HepG2 (cell line): ENCODE data around the gene SMTN. TPM values are rescaled to one million over a fixed set of nuclear protein-coding genes. Genes with fewer than 3 reads are reported as not detected.

Experiments
- ATAC-seq: fragments of 200-7000 bp; cut with Tn5 transposase; 3 replicates; pipeline ENCODE4 v1.9.1; 2020; ENCODE audit warnings: mild to moderate bottlenecking, moderate library complexity
- BruUV-seq: library from RNA; stranded (reverse); fragments of 400-500 nt; replicated peaks from 2 replicates; lab custom pipeline; 2021; lab: Mats Ljungman, UMichigan
- CTCF ChIA-PET: fragments of 300-600 bp; formaldehyde crosslinking; extraction: SDS; loops from one replicate; lab custom pipeline; 2021; ENCODE audit warnings: low total read pairs, inconsistent platforms, low intra/inter-chr PET ratio; lab: Yijun Ruan, JAX
- POLR2A ChIA-PET: fragments of 350-600 bp; sonication (Branson Sonifier 250); formaldehyde crosslinking; loops from one replicate; lab custom pipeline; 2020; ENCODE audit warnings: antibody characterized with exemption, inconsistent platforms; lab: Yijun Ruan, JAX
- DNase-seq: peaks from one replicate; pipeline ENCODE4 v3.0.0-alpha.2; 2015; ENCODE audit warnings: low spot score
- FAIRE-seq: peaks from 3 replicates; lab custom pipeline; 2011; peaks lifted over from hg19 to GRCh38; lab: Jason Lieb, UNC
- H2AFZ ChIP-seq: one replicate; pipeline ENCODE4 v1.6.1; 2011; ENCODE audit warnings: low read length, inconsistent platforms
- H3K27ac ChIP-seq: fragments of 300-600 bp; 3 replicates; pipeline ENCODE4 v1.8.0; 2011; ENCODE audit warnings: mixed run types, mild to moderate bottlenecking, mixed read lengths, low read length, inconsistent platforms; ENCODE audit not compliant: insufficient read depth; ENCODE audit errors: extremely low read length
- H3K27me3 ChIP-seq, 2 experiments: fragments of 200-600 bp in 1 of 2; 2 replicates in 1 of 2; 3 replicates in 1 of 2; pipeline versions ENCODE4 v1.6.0 to v1.8.0; 2011; ENCODE audit warnings: low read length in 2 of 2, mild to moderate bottlenecking in 2 of 2, moderate library complexity in 2 of 2, inconsistent platforms in 1 of 2; ENCODE audit not compliant: insufficient read depth in 2 of 2, control insufficient read depth in 1 of 2
- H3K36me3 ChIP-seq, 2 experiments: fragments of 200-600 bp in 1 of 2; replicated peaks in 1 of 2; 2 replicates in 1 of 2; 3 replicates in 1 of 2; pipeline versions ENCODE4 v1.5.1 to v1.8.0; 2011; ENCODE audit warnings: low read length in 2 of 2, inconsistent platforms in 1 of 2; ENCODE audit not compliant: insufficient read depth in 2 of 2, control insufficient read depth in 1 of 2
- H3K4me1 ChIP-seq: 2 replicates; pipeline ENCODE4 v1.5.1; 2012; ENCODE audit warnings: low read length, inconsistent platforms; ENCODE audit not compliant: insufficient read depth
- H3K4me2 ChIP-seq: 2 replicates; pipeline ENCODE4 v1.6.0; 2011; ENCODE audit warnings: low read depth, low read length, inconsistent platforms
- H3K4me3 ChIP-seq, 3 experiments: fragments of 200-600 bp in 1 of 3; sonication (generic), shearing (Covaris generic) in 1 of 3; replicated peaks in 1 of 3; 2 replicates each; pipeline ENCODE4 v1.5.1; 2011 to 2016; ENCODE audit warnings: low read length in 3 of 3, inconsistent platforms in 2 of 3, low read depth in 2 of 3, mild to moderate bottlenecking in 2 of 3, control low read depth in 1 of 3, mixed read lengths in 1 of 3; ENCODE audit not compliant: insufficient read depth in 1 of 3
- H3K79me2 ChIP-seq: one replicate; pipeline ENCODE4 v1.6.1; 2011; ENCODE audit warnings: low read length, inconsistent platforms; ENCODE audit not compliant: insufficient read depth
- H3K9ac ChIP-seq: 2 replicates; pipeline ENCODE4 v1.6.0; 2011; ENCODE audit warnings: mild to moderate bottlenecking, low read depth, low read length, inconsistent platforms; ENCODE audit not compliant: insufficient read depth
- H3K9me3 ChIP-seq: 2 replicates; pipeline ENCODE4 v1.5.1; 2012; ENCODE audit warnings: mild to moderate bottlenecking, low read length
- H4K20me1 ChIP-seq: 2 replicates; pipeline ENCODE4 v1.6.0; 2011; ENCODE audit warnings: inconsistent platforms, mild to moderate bottlenecking, low read length, moderate library complexity; ENCODE audit not compliant: insufficient read depth
- CSRNP2 ChIP-seq: sonication (generic); formaldehyde crosslinking; conservative IDR thresholded peaks from 2 replicates; pipeline ENCODE4 v1.8.0; 2022; ENCODE audit warnings: low read depth, missing genetic modification reagents
- GTF2F1 ChIP-seq: fragments of 150-350 bp; IDR thresholded peaks from 2 replicates; pipeline ENCODE4 v1.6.1; 2014; ENCODE audit warnings: low read length
- HMG20A ChIP-seq: IDR thresholded peaks from 2 replicates; pipeline ENCODE4 v1.6.1; 2016; ENCODE audit warnings: borderline replicate concordance
- KIAA2018 ChIP-seq: sonication (generic); formaldehyde crosslinking; IDR thresholded peaks from 2 replicates; pipeline ENCODE4 v1.5.0; 2020; ENCODE audit warnings: mild to moderate bottlenecking, missing genetic modification reagents, borderline replicate concordance
- KLF15 ChIP-seq: sonication (generic); formaldehyde crosslinking; IDR thresholded peaks from 2 replicates; pipeline ENCODE4 v1.8.1; 2023; ENCODE audit warnings: borderline replicate concordance, mild to moderate bottlenecking, inconsistent platforms, missing genetic modification reagents, mixed read lengths
- RXRB ChIP-seq: IDR thresholded peaks from 2 replicates; pipeline ENCODE4 v1.6.1; 2016; ENCODE audit warnings: borderline replicate concordance, missing genetic modification reagents, missing compliant biosample characterization
- TOPORS ChIP-seq: sonication (generic); formaldehyde crosslinking; IDR thresholded peaks from 2 replicates; pipeline ENCODE4 v1.8.0; 2023; ENCODE audit warnings: mild to moderate bottlenecking, missing genetic modification reagents
- ZBTB39 ChIP-seq: sonication (generic); formaldehyde crosslinking; IDR thresholded peaks from 2 replicates; pipeline ENCODE4 v1.5.0; 2020; ENCODE audit warnings: missing genetic modification reagents
- ZNF850 ChIP-seq: sonication (generic); formaldehyde crosslinking; conservative IDR thresholded peaks from 2 replicates; pipeline ENCODE4 v1.9.0; 2021; ENCODE audit warnings: mild to moderate bottlenecking, missing genetic modification reagents
- WGBS: methylation state at CpG from one replicate; pipeline ENCODE4 v1.1.6; 2017; ENCODE audit warnings: low lambda C conversion rate; 5-methylcytosine and 5-hydroxymethylcytosine counted together
- in situ Hi-C: cut with HindIII; loops from 2 replicates; pipeline ENCODE4 v1.10.0; 2017; ENCODE audit warnings: low pct_unique_long_range_greater_than_20kb; ENCODE audit not compliant: extremely low pct_ligation_motif_present
- intact Hi-C: fragments of 100-400 bp; cut with micrococcal nuclease; formaldehyde crosslinking; loops from one replicate; pipeline ENCODE4 v1.10.0; 2022; ENCODE audit not compliant: unreplicated experiment
- polyA plus RNA-seq, 8 experiments: library from polyadenylated mRNA; depleted of rRNA in 3 of 8; stranded (reverse) in 7 of 8; unstranded in 1 of 8; fragments of >200 nt; fragmentation: Illumina TruSeq in 4 of 8; extraction: Trizol in 4 of 8; gene quantifications; 2 replicates each; pipeline versions ENCODE4 v1.2.1 to v1.2.3, GENCODE V29; 2011 to 2016; ENCODE audit warnings: low read depth in 4 of 8, missing spikeins in 1 of 8, mixed read lengths in 1 of 8; ENCODE audit not compliant: insufficient read depth in 1 of 8
- total RNA-seq, 5 experiments: library from RNA; depleted of rRNA; stranded (reverse); fragments of >200 nt; fragmentation: Illumina TruSeq; extraction: Trizol; gene quantifications; 2 replicates each; pipeline ENCODE4 v1.2.3, GENCODE V29; 2016; ENCODE audit warnings: low read depth in 1 of 5
- TF ChIP-seq, protein P1 (sequence below): IDR thresholded peaks from 2 replicates; pipeline ENCODE4 v1.6.1; 2018; ENCODE audit warnings: missing genetic modification reagents, mild to moderate bottlenecking, missing compliant biosample characterization
- TF ChIP-seq, protein P2 (sequence below): sonication (generic); formaldehyde crosslinking; conservative IDR thresholded peaks from 2 replicates; pipeline ENCODE4 v1.4.0; 2020; ENCODE audit warnings: missing genetic modification reagents

Gene SMTN
- total and polyA plus RNA-seq, 2 of the 13 experiments (the other 11 are each of a cell fraction or from before 2014, with no cell fraction given) = 14.7 to 26.1 TPM

DNA sequence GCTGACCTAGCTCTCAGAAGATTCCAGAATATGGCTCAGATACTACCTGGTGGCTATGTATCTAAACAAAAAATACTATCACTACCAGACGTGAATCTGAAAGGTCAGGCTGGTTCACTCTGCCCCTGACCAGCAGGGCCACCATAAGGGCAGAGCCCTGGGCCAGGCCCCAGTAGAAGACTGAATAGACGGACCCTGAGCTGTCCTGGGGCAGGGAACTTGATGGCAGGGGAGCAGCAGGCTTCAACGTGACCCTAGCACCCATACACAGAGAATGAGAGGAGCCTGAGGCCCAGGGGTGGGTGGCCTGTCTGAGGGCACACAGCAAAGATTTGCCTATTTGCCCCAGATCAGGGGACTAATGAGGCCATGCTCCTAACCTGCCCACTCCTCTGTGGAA lies 72.2 kb downstream of the SMTN start:
- no peak overlapping the region for H3K4me3 ChIP-seq
- H3K9me3 ChIP-seq = no peaks in the 10 kb centered on the region
- H3K27ac ChIP-seq = no peak overlapping the region
- CTCF ChIA-PET = no interaction called here
- intact Hi-C loops (no loop called here), in situ Hi-C loops (no loop called here)
- H3K79me2 ChIP-seq = no peaks in the 10 kb centered on the region
- H3K4me1 ChIP-seq = peaks cover 27% of the 10 kb centered on the region
- H3K4me2 ChIP-seq = no peak overlapping the region
- H2AFZ ChIP-seq = no peak overlapping the region
- DNase-seq (no peak), FAIRE-seq (no peak), ATAC-seq (peak; percentile 54)
- 13% methylated on average over 3 of the region's 3 CpGs for WGBS
- H3K9ac ChIP-seq = no peak overlapping the region
- POLR2A ChIA-PET = no interaction called here
- no peaks in the 10 kb centered on the region for H4K20me1 ChIP-seq
- H3K36me3 ChIP-seq = no peaks in the 10 kb centered on the region
- no TSS peak for BruUV-seq
- H3K27me3 ChIP-seq = peaks cover 2 to 3% of the 10 kb centered on the region in 2 experiments; a peak in 1 of 5 replicates
- TF ChIP-seq TOPORS (CRISPR knock-in tag) (no peak), GTF2F1 (no peak), HMG20A (CRISPR knock-in tag) (no peak), ZNF850 (no peak), CSRNP2 (CRISPR knock-in tag) (no peak), KLF15 (CRISPR knock-in tag) (no peak), RXRB (no peak), ZBTB39 (CRISPR knock-in tag) (no peak), KIAA2018 (CRISPR knock-in tag) (no peak)
- TF ChIP-seq, protein P1, sequence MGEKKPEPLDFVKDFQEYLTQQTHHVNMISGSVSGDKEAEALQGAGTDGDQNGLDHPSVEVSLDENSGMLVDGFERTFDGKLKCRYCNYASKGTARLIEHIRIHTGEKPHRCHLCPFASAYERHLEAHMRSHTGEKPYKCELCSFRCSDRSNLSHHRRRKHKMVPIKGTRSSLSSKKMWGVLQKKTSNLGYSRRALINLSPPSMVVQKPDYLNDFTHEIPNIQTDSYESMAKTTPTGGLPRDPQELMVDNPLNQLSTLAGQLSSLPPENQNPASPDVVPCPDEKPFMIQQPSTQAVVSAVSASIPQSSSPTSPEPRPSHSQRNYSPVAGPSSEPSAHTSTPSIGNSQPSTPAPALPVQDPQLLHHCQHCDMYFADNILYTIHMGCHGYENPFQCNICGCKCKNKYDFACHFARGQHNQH = no peak
- TF ChIP-seq, protein P2, sequence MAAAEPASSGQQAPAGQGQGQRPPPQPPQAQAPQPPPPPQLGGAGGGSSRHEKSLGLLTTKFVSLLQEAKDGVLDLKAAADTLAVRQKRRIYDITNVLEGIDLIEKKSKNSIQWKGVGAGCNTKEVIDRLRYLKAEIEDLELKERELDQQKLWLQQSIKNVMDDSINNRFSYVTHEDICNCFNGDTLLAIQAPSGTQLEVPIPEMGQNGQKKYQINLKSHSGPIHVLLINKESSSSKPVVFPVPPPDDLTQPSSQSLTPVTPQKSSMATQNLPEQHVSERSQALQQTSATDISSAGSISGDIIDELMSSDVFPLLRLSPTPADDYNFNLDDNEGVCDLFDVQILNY (CRISPR knock-in tag) = no peak
